ENCODE data around the gene IFNA7. TPM values are rescaled to one million over a fixed set of nuclear protein-coding genes. Genes with fewer than 3 reads are reported as not detected.
"Not testable (repeated sequence)": the region's sequence is repeated elsewhere in the genome, so short reads cannot be mapped to it uniquely, and the experiment has no call there.

IFNA7 gene
- total RNA-seq, 2 donors from 2014 or later = not detected

- H3K27me3 Mint-ChIP-seq = peaks cover 34% of the 10 kb centered on the region
- H3K9me3 ChIP-seq (ENCODE audit: control insufficient read depth, low read length, poor library complexity, severe bottlenecking); DNase-seq; H3K27ac Mint-ChIP-seq; ATAC-seq; H3K4me3 Mint-ChIP-seq; H3K4me1 Mint-ChIP-seq; H3K36me3 Mint-ChIP-seq (ENCODE audit: low read depth): not testable (repeated sequence)
These were observed 8.8 kb upstream of the IFNA7 start for GRCh38 chr9:21210782-21211181.

- no peak for ATAC-seq
- DNase-seq = no peak
- Mint-ChIP-seq H3K4me1 (peaks cover 3% of the 10 kb centered on the region), H3K36me3 (ENCODE audit: low read depth) (peaks cover 11% of the 10 kb centered on the region), H3K27ac (no peak overlapping the region), H3K27me3 (peaks cover 29% of the 10 kb centered on the region), H3K4me3 (no peak overlapping the region)
- no peaks in the 10 kb centered on the region for H3K9me3 ChIP-seq (ENCODE audit: control insufficient read depth, low read length, poor library complexity, severe bottlenecking)
These were observed 8.3 kb upstream of the IFNA7 start for GRCh38 chr9:21210311-21210710.

GRCh38 chr9:21207043-21207442 is 5.0 kb upstream of the IFNA7 start, which contains the start of gene IFNA10:
Gene IFNA10 (minus strand): TSS chr9:21207143. CDS start chr9:21207097, 46 bp downstream.
- H3K36me3 Mint-ChIP-seq (ENCODE audit: low read depth); ATAC-seq; H3K27ac Mint-ChIP-seq; H3K4me1 Mint-ChIP-seq; H3K4me3 Mint-ChIP-seq; DNase-seq; H3K9me3 ChIP-seq (ENCODE audit: control insufficient read depth, low read length, poor library complexity, severe bottlenecking): not testable (repeated sequence)
- peaks cover 27% of the 10 kb centered on the region for H3K27me3 Mint-ChIP-seq

GRCh38 chr9:21205204-21205603 is 3.2 kb upstream of the IFNA7 start:
- Mint-ChIP-seq H3K4me3 (no peak overlapping the region), H3K27me3 (peaks cover 33% of the 10 kb centered on the region), H3K4me1 (no peaks in the 10 kb centered on the region), H3K36me3 (ENCODE audit: low read depth) (peaks cover 9% of the 10 kb centered on the region), H3K27ac (no peak overlapping the region)
- DNase-seq (no peak), ATAC-seq (no peak)
- H3K9me3 ChIP-seq (ENCODE audit: control insufficient read depth, low read length, poor library complexity, severe bottlenecking) = no peaks in the 10 kb centered on the region

GRCh38 chr9:21194867-21195776 is 6.9 kb downstream of the IFNA7 start:
- Mint-ChIP-seq H3K4me3 (peak overlapping the region; percentile 60), H3K27me3 (peaks cover 17% of the 10 kb centered on the region)
- not testable (repeated sequence) for H3K9me3 ChIP-seq (ENCODE audit: control insufficient read depth, low read length, poor library complexity, severe bottlenecking); H3K27ac Mint-ChIP-seq; H3K4me1 Mint-ChIP-seq; H3K36me3 Mint-ChIP-seq (ENCODE audit: low read depth); DNase-seq
- ATAC-seq = peak; percentile 93

GRCh38 chr9:21187487-21187886 is 14.5 kb downstream of the IFNA7 start, which contains the start of gene IFNA4:
Gene IFNA4 (minus strand): TSS chr9:21187587. CDS start chr9:21187531, 56 bp downstream.
- H3K27me3 Mint-ChIP-seq; ATAC-seq; H3K4me3 Mint-ChIP-seq; H3K36me3 Mint-ChIP-seq (ENCODE audit: low read depth); H3K4me1 Mint-ChIP-seq; H3K9me3 ChIP-seq (ENCODE audit: control insufficient read depth, low read length, poor library complexity, severe bottlenecking); H3K27ac Mint-ChIP-seq; DNase-seq: not testable (repeated sequence)

GRCh38 chr9:21182810-21183736 is 18.9 kb downstream of the IFNA7 start:
- not testable (repeated sequence) for H3K27me3 Mint-ChIP-seq; H3K9me3 ChIP-seq (ENCODE audit: control insufficient read depth, low read length, poor library complexity, severe bottlenecking); DNase-seq; H3K36me3 Mint-ChIP-seq (ENCODE audit: low read depth); H3K4me3 Mint-ChIP-seq
- peaks cover 11% of the 10 kb centered on the region for H3K4me1 Mint-ChIP-seq
- ATAC-seq = peak; percentile 87
- peak overlapping the region; percentile 81 for H3K27ac Mint-ChIP-seq

GRCh38 chr9:21174671-21175070 is 27.3 kb downstream of the IFNA7 start:
- no peaks in the 10 kb centered on the region for H3K9me3 ChIP-seq (ENCODE audit: control insufficient read depth, low read length, poor library complexity, severe bottlenecking)
- Mint-ChIP-seq H3K27me3 (peaks cover 7% of the 10 kb centered on the region), H3K36me3 (ENCODE audit: low read depth) (peaks cover 2% of the 10 kb centered on the region), H3K4me3 (no peak overlapping the region), H3K27ac (no peak overlapping the region), H3K4me1 (no peaks in the 10 kb centered on the region)
- ATAC-seq = no peak
- DNase-seq = no peak

GRCh38 chr9:21172156-21172555 is 29.8 kb downstream of the IFNA7 start:
- DNase-seq (no peak), ATAC-seq (no peak)
- H3K27me3 Mint-ChIP-seq = peaks cover 8% of the 10 kb centered on the region
- no peaks in the 10 kb centered on the region for H3K4me1 Mint-ChIP-seq
- H3K9me3 ChIP-seq (ENCODE audit: control insufficient read depth, low read length, poor library complexity, severe bottlenecking) = no peaks in the 10 kb centered on the region
- H3K27ac Mint-ChIP-seq = no peak overlapping the region
- H3K36me3 Mint-ChIP-seq (ENCODE audit: low read depth) = peaks cover under 1% of the 10 kb centered on the region
- no peak overlapping the region for H3K4me3 Mint-ChIP-seq

GRCh38 chr9:21171351-21171750 is 30.7 kb downstream of the IFNA7 start:
- Mint-ChIP-seq H3K4me3 (no peak overlapping the region), H3K27me3 (peaks cover 7% of the 10 kb centered on the region), H3K27ac (no peak overlapping the region), H3K36me3 (ENCODE audit: low read depth) (no peaks in the 10 kb centered on the region), H3K4me1 (no peaks in the 10 kb centered on the region)
- H3K9me3 ChIP-seq (ENCODE audit: control insufficient read depth, low read length, poor library complexity, severe bottlenecking) = no peaks in the 10 kb centered on the region
- DNase-seq (no peak), ATAC-seq (no peak)

GRCh38 chr9:21166560-21166959 is 35.4 kb downstream of the IFNA7 start, which contains the start of gene IFNA21:
Gene IFNA21 (minus strand): TSS chr9:21166660. CDS start chr9:21166612, 48 bp downstream.
- H3K4me3 Mint-ChIP-seq = not testable (repeated sequence)

GRCh38 chr9:21165516-21165915 is 36.5 kb downstream of the IFNA7 start:
- no peaks in the 10 kb centered on the region for H3K36me3 Mint-ChIP-seq (ENCODE audit: low read depth)
- ATAC-seq (no peak), DNase-seq (no peak)
- H3K27ac Mint-ChIP-seq = no peak overlapping the region
- H3K4me3 Mint-ChIP-seq = no peak overlapping the region
- H3K4me1 Mint-ChIP-seq = peaks cover 8% of the 10 kb centered on the region
- peaks cover 7% of the 10 kb centered on the region for H3K27me3 Mint-ChIP-seq
- H3K9me3 ChIP-seq (ENCODE audit: control insufficient read depth, low read length, poor library complexity, severe bottlenecking) = no peaks in the 10 kb centered on the region

More at GRCh38 chr9:21166560-21166959, 35.4 kb downstream of the IFNA7 start, which contains the start of gene IFNA21:
- not testable (repeated sequence) for ATAC-seq; H3K4me1 Mint-ChIP-seq; H3K36me3 Mint-ChIP-seq (ENCODE audit: low read depth); H3K27me3 Mint-ChIP-seq; H3K27ac Mint-ChIP-seq; H3K9me3 ChIP-seq (ENCODE audit: control insufficient read depth, low read length, poor library complexity, severe bottlenecking); DNase-seq

- peak; percentile 64 for ATAC-seq
- no peaks in the 10 kb centered on the region for H3K9me3 ChIP-seq (ENCODE audit: control insufficient read depth, low read length, poor library complexity, severe bottlenecking)
- no peaks in the 10 kb centered on the region for H3K27me3 Mint-ChIP-seq
- H3K4me1 Mint-ChIP-seq = peaks cover 18% of the 10 kb centered on the region
- H3K4me3 Mint-ChIP-seq = peak overlapping the region; percentile 75
- H3K27ac Mint-ChIP-seq = peak overlapping the region; percentile 14
- DNase-seq = no peak
- H3K36me3 Mint-ChIP-seq (ENCODE audit: low read depth) = no peaks in the 10 kb centered on the region
These were observed 41.8 kb downstream of the IFNA7 start for GRCh38 chr9:21160178-21160577.
